Astrocyte of the hippocampus (primary cell): ENCODE data around the gene ABCB10.
A peak's percentile ranks its signal among the peaks of the same experiment; 100 is the strongest.
"Not testable (repeated sequence)": the region's sequence is repeated elsewhere in the genome, so short reads cannot be mapped to it uniquely, and the experiment has no call there.

Experiments used
- DNase-seq: peaks from one replicate; pipeline ENCODE4 v3.0.0; 2011; ENCODE audit warnings: low read depth, low spot score

ABCB10 gene

GRCh38 chr1:229558460-229559335, at the start of gene ABCB10:
ABCB10 (minus strand) TSS chr1:229558707; CDS start chr1:229558652, 55 bp downstream.
- peak; percentile 99 for DNase-seq

DNA sequence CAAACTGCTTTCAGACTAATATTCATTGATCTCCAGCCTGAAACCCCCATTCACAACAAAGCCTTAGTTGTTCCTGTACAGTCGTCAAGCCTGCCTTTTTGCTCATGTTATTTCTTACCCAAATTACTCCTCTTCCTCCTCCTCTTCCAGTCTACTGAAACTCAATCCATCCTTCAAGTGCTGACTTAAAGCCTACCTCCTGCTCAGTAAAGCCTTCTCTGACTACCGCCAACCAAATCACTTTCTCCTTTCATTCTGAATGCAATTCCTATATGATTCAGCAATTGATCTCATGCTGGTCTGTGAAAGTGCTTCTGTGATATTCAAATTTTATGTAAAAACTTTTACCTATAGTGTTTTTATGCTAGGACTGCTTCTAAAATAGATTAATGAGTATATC, 48.9 kb upstream of the ABCB10 start:
- DNase-seq, result no peak

- DNase-seq, result no peak
Measured at GRCh38 chr1:229603371-229604005, 45.0 kb upstream of the ABCB10 start.

DNA sequence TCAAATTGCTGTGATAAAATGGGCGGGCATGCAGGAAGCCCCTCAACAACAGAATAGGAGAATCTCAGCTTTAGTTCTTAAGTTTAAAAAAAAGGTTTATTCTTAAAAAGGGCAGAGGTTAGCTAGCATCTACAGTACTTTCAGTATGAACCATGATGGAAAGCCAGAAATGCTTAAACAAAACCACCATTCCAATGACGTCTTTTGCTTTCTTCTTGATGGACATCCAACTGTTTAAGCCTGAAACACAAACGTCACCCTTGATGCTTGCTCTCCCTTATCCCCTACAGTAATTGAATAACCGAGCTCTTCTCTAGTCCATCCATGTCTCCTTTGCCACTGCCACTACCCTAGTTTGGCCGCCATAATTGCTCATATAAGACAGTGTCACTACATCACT, 41.7 kb upstream of the ABCB10 start:
- no peak for DNase-seq

DNA sequence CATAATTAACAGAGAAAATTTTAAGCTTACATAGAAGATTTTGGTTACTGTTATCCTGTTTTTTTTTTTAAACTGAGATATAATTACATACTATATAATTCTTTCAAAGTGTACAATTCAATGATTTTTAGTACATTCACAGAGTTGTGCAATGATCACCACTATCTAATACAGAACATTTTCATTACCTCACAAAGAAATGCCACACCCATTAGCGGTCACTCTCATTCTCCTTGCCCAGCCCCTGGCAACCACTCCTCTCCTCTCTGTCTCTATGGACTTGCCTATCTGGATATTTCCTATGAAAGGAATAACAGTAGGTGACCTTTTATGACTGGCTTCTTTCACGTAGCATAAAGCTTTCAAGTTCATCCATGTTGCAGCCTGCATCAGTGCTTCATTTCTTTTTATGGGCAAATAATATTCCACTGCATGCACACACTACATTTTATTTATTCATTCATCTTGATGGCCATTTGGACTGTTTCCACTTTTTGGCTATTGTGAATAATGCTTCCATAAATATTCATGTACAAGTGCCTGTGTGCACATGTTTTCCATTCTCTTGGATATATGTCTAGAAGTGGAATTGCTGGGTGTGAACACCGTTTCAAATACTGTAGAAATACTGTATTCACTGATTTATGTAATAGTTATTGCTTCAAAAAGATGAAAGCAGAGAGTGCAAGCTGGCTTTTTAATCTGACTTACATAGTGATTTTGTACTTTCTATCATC, 40.9 kb upstream of the ABCB10 start:
- DNase-seq, result no peak

GRCh38 chr1:229597877-229598276, 39.4 kb upstream of the ABCB10 start:
- DNase-seq, result no peak

DNA sequence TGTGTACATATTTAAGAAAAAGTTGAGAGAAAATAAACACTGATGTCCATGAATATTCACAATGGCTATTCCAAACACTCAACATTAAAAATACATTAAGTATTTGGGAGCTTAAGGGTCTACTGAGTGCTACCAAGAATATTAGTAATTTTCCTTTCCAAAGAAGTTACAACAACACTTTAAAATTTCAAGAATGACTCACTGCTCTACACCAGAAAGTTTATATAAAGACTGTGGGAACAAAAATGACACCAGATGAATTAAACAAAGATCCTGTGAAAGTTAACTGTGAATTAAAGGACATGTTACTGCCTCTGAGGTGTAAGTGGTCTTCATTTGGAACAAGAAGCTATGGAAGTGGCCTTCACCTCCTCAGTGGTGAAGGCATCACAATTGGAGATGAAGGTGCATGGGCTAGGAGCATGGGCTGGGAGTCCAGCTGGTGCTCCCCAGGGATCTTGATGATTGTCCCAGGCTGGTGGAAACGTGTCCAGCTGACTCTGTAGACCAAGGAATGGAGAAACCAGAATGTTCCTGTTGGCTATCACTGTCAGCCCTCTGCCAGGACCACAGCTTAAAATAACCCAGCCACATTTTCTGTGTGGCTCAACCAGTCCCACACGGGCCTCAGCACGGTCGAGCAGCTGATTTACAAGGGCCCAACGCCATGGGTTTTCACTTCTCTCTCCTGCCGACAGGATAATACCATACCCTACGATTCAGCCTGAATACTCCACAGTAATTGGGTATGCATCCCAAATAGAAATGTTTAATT, 38.6 kb upstream of the ABCB10 start:
- DNase-seq, result peak; percentile 46

GRCh38 chr1:229595876-229596275, 37.4 kb upstream of the ABCB10 start:
- not testable (repeated sequence) for DNase-seq

- no peak for DNase-seq
Measured at GRCh38 chr1:229594227-229595008, 35.9 kb upstream of the ABCB10 start.

- DNase-seq, result no peak
Measured at GRCh38 chr1:229593800-229594199, 35.3 kb upstream of the ABCB10 start.

GRCh38 chr1:229590119-229590518, 31.6 kb upstream of the ABCB10 start:
- no peak for DNase-seq

DNA sequence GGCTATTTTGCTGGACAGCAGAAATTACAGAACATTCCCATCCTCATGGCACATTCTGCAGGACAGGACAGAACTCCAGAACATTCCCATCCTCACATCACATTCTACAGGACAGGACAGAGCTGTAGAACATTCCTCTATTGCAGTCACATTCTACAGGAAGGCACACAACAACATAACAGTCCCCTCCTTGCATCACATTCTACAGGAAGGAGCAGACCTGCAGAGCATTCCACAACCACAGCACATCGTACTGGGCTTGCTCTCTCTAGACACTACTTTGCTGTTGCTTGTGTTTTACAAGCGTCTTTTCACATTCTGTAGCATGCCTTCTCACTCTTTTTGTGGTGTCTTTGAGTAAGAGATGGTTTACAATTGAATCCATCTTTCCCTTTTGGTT, 26.8 kb upstream of the ABCB10 start:
- no peak for DNase-seq

DNA sequence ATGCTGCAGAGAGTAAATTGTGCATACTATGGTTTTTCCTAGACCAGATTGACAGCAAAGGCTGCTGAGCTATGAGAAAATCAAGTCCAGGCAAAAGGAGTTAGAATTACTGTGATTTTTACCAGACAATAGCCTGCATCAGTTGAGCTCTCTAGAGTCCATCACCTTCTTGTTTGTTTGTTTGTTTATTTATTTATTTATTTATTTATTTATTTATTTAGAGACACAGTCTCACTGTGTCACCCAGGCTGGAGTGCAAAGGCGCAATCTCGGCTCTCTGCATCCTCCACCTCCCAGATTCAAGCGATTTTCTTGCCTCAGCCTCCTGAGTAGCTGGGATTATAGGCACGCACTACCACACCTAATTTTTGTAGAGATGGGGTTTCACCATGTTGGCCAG, 24.2 kb upstream of the ABCB10 start:
- DNase-seq, result no peak

DNA sequence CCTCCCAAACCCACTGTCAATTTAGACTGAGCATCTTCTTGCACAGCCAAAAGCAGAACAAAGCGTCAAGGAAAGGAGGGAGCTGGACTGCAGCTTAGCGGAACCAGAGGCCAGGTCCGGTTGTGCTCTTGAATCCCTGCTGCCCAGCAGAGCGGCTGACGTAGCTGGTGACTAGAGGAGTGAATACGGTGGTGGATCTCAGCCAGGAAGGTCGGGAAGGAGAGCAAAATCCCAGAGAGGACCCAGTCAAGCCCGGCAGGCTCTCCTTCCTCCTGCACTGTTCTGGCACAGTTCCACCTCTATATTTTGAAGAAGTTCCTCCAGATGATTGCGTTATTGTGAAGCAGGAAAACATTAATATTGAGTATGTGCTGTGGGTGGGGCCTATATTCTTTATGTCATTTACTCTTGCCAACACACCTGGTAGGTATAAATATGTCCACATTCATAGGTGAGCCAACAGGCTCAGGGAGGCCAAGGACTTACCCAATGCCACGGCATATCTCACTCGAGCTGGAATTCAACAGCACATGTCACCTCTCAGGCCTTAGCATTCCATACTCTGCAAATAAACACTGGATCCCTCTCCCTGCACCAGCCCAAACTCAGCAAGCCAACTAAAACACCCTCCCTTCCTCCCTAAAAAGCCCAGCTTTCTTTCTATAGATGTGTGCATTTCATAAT, 23.6 kb upstream of the ABCB10 start:
- DNase-seq, result no peak

- no peak for DNase-seq
Measured at GRCh38 chr1:229581485-229581884, 23.0 kb upstream of the ABCB10 start.

DNA sequence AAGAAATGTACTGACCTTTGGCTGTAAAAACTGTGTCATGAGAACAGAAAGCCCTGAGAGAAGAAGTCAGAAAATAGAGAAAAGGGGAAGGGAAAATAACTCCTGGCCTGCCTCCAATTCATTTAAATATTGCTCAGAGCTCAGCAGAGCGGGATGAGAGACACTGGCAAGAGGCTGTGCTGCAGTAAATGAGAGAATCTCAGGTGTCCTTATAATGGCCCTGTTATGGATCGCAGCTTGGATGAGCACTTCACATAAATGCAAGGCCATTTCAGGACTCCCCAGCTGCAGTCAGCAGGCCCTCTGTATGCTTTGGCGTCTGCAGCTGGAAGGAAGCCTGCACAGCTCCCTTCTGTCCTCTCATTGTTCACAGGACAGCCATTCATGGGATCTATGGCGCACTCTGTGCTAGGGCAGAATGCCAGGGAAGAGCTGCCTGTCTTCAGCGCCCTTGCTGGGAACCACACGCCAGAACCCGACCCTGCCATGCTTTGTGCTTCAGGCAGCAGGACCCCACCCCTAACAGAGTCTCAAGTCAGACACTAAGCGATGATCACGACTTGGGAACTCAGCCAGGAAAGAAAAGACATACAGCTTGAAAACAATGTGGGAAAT, 20.7 kb upstream of the ABCB10 start:
- DNase-seq, result peak; percentile 48

DNA sequence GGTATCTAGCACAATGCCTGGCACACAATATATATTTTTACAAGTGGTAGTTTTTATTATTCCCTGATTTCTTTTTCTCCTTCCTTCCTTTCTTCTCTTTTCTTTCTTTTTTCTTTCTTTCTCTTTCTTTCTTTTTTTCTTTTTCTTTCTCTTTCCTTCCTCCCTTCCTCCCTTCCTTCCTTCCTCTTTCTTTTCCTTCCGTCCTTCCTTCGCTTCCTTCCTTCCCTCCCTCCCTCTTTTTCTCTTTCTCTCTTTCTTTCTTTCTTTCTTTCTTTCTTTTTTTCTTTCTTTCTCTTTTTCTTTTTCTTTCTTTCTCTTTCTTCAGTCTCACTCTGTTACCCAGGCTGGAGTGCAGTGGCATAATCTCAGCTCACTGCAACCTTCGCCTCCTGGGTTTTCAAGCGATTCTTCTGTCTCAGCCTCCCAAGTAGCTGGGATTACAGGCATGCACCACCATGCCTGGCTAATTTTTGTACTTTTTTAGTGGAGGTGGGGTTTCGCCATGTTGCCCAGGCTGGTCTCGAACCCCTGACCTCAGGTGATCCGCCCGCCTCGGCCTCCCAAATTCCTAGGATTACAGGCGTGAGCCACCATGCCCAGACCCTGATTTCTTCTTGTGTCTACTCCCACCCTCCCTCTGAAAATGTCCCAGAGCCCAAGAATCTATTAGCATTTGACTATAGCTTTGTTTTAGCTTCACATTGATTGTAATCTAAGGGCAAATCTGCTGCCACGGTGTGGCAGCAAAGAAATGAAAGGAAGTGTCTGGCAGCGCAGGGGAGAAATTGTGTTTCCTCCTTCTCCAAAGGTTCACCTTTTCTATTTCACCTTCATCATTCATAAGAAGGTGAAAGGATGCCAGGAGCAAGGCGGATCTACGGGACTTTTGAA, 19.9 kb upstream of the ABCB10 start:
- DNase-seq, result no peak

DNA sequence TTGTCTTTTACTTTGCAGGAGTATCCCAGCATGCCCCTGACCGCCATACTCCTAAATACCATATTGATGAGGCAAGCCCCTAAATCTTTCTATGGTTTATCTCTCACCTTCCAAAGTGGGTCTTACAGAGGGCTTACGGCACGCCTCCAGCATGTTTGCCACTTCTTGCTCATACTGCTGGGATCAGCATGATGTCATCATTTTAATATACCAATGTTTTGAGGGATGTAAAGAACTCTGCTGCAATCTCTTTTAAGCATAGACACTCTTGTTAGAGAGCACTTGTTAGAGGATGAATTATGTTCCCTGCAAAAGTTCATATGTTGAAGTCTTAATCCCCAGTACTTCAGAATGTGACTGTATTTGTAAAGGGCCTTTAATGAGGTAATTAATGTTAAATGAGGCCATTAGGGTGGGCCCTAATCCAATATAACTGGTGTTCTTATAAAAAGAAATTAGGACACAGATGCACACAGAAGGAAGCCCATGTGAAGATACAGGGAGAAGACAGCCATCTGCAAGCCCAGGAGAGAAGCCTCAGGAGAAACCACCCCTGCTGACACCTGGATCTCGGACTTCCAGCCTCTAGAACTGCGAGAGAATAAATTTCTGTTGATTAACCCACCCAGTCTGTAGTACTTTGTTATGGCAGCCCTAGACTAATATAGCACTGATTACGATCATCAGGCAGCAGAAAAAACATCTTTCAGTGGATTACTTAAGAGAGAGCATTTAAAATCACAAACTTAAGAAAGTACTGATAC, 16.4 kb upstream of the ABCB10 start:
- no peak for DNase-seq
